ENCODE results near the gene KCNQ1OT1.

Gene KCNQ1OT1

DNA sequence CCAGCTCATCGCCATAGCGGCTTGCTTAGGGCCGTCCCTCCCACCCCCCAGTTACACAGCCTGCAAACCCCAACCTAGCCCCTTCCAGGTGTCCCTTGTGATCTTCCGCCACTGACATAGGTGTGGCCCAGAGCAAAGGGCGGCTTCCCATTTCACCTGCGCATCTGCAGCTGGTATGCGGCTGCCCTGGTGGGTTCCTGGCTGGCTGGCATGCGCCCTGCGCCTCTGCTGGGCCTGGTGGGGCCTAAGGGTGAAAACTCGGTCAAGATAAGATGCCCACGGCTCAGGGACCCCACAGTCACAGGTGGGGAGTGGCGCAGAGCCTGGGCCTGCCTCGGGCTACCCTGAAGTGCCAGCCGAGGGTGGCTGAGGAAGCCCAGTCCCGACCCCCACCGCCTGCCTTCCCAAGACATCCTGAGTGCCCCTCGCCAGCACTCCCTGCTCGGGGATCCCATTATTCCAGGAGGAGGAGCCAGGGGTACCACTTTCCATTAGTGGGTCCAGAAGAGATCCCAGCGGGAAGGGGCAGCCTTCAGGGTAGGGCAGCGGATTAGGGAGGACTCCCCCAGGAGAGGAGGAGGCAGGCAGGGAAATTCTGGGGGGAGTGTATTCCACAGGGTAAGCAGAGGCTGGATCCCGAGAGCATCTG is 36.9 kb upstream of the KCNQ1OT1 start:
- H3K9ac ChIP-seq (ENCODE audit: low read length): no peak overlapping the region
- no peak overlapping the region for H3K4me2 ChIP-seq (ENCODE audit: low read depth, low read length)
- no peak for DNase-seq
- no peaks in the 10 kb centered on the region for H3K4me1 ChIP-seq (ENCODE audit: low read length)
- no peaks in the 10 kb centered on the region for H3K9me3 ChIP-seq (replicated peaks; ENCODE audit: insufficient read depth, low read length)
- TF ChIP-seq, protein P1, sequence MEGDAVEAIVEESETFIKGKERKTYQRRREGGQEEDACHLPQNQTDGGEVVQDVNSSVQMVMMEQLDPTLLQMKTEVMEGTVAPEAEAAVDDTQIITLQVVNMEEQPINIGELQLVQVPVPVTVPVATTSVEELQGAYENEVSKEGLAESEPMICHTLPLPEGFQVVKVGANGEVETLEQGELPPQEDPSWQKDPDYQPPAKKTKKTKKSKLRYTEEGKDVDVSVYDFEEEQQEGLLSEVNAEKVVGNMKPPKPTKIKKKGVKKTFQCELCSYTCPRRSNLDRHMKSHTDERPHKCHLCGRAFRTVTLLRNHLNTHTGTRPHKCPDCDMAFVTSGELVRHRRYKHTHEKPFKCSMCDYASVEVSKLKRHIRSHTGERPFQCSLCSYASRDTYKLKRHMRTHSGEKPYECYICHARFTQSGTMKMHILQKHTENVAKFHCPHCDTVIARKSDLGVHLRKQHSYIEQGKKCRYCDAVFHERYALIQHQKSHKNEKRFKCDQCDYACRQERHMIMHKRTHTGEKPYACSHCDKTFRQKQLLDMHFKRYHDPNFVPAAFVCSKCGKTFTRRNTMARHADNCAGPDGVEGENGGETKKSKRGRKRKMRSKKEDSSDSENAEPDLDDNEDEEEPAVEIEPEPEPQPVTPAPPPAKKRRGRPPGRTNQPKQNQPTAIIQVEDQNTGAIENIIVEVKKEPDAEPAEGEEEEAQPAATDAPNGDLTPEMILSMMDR (IDR thresholded peaks at IDR 0.05; ENCODE audit: low read length): no peak
- TF ChIP-seq EZH2 (optimal IDR thresholded peaks at IDR 0.05; ENCODE audit: low read depth, low read length): no peak
- no peak for TF ChIP-seq EZH2phosphoT487 (IDR thresholded peaks at IDR 0.05; ENCODE audit: low read length)
- H3K4me3 ChIP-seq (ENCODE audit: low read length): no peak overlapping the region
- no peak overlapping the region for H3K27ac ChIP-seq (ENCODE audit: low read length)
- H3F3A ChIP-seq (ENCODE audit: insufficient read depth, low read length): no peaks in the 10 kb centered on the region
- no peaks in the 10 kb centered on the region for H3K79me2 ChIP-seq (ENCODE audit: low read length)
- no peaks in the 10 kb centered on the region for H3K27me3 ChIP-seq (replicated peaks; ENCODE audit: insufficient read depth, low read length)
- no peaks in the 10 kb centered on the region for H3K9me2 ChIP-seq (replicated peaks; ENCODE audit: insufficient read depth, low read length)
- no peaks in the 10 kb centered on the region for H3K36me3 ChIP-seq (replicated peaks; ENCODE audit: insufficient read depth, low read length)
- no peaks in the 10 kb centered on the region for H4K20me1 ChIP-seq (ENCODE audit: insufficient read depth, low read length)
- H2AFZ ChIP-seq (ENCODE audit: low read length): no peak overlapping the region

DNA sequence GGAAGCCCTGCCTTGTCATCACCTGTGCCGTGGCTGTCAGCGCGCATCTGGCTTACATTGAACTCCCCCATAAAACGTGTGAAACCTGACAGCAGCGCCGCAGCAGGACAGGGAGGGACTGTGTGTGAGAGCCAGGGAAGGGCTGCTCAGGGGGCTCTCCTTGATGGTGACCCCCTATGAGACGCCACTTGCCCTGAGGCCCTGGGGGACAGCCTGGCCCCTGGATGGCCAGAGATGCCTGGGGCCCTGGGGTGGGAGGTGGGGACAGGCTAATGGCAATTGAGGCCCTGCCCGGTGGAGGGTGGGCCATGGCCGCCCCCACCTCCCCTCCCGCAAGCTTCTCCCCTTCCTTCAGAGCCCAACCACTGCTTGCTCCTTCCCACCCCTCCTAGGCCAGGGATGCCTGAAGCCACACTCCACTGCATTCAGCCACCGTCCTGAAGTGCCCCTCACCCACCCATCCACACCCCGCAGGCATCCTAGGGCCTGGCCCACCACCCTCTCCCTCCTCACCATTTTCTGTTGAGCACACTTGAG is 35.3 kb upstream of the KCNQ1OT1 start:
- Histone ChIP-seq H2AFZ (ENCODE audit: low read length) (no peak overlapping the region), H4K20me1 (ENCODE audit: insufficient read depth, low read length) (no peaks in the 10 kb centered on the region), H3K27me3 (replicated peaks; ENCODE audit: insufficient read depth, low read length) (no peaks in the 10 kb centered on the region), H3K4me1 (ENCODE audit: low read length) (no peaks in the 10 kb centered on the region), H3K36me3 (replicated peaks; ENCODE audit: insufficient read depth, low read length) (no peaks in the 10 kb centered on the region), H3K9ac (ENCODE audit: low read length) (no peak overlapping the region), H3K27ac (ENCODE audit: low read length) (no peak overlapping the region), H3K9me2 (replicated peaks; ENCODE audit: insufficient read depth, low read length) (no peaks in the 10 kb centered on the region), H3K4me3 (ENCODE audit: low read length) (no peak overlapping the region), H3F3A (ENCODE audit: insufficient read depth, low read length) (no peaks in the 10 kb centered on the region), H3K9me3 (replicated peaks; ENCODE audit: insufficient read depth, low read length) (no peaks in the 10 kb centered on the region), H3K79me2 (ENCODE audit: low read length) (no peaks in the 10 kb centered on the region), H3K4me2 (ENCODE audit: low read depth, low read length) (no peak overlapping the region)
- DNase-seq: no peak
- TF ChIP-seq EZH2 (optimal IDR thresholded peaks at IDR 0.05; ENCODE audit: low read depth, low read length): no peak
- no peak for TF ChIP-seq EZH2phosphoT487 (IDR thresholded peaks at IDR 0.05; ENCODE audit: low read length)
- TF ChIP-seq, protein P1 (IDR thresholded peaks at IDR 0.05; ENCODE audit: low read length): no peak

DNA sequence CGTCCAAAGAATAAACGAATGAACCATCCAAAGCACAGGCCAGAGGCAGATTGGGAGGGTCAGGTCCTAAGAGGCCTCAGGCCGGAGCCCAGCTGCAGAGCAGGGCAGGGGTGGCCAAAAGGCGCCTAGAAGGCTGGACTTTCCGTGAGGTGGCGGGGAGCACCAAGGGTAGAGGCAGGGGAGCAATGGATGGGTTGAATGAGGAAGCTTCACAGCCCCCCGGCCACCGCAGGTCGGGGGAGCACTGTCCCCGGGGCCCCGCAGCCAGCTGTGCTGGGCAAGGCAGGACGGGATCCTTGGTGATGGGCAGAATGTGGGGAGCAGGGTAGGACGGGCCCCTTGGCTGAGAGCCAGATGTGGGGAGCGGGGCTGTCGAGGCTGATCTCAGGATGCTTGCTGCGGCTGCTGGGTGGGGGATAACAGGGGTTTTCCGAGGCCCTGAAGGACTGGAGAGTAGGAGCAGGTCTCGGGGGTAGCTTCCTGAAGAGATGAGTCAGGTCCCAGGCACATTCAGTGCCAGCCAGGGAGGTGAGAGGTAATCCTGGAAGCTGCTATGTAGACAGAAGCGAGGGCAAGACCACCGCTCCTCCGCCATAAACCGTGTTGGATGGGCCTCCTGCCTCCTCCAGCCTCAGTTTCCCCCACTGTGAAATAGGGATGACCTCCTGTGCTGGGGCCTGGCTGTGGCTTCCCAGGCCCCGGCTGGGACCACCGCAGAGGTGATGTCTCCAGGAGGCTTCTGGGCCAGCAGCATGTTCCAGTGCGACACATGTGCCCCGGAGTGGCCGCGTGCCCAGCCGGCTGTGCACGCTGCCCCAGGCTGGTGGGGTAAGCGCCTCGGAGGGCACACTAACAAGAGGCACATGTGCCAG is 34.6 kb upstream of the KCNQ1OT1 start:
- no peak overlapping the region for H2AFZ ChIP-seq (ENCODE audit: low read length)
- no peak overlapping the region for H3K4me2 ChIP-seq (ENCODE audit: low read depth, low read length)
- H3K9ac ChIP-seq (ENCODE audit: low read length): no peak overlapping the region
- no peak overlapping the region for H3K4me3 ChIP-seq (ENCODE audit: low read length)
- no peaks in the 10 kb centered on the region for H3K9me3 ChIP-seq (replicated peaks; ENCODE audit: insufficient read depth, low read length)
- H3K27ac ChIP-seq (ENCODE audit: low read length): no peak overlapping the region
- no peaks in the 10 kb centered on the region for H4K20me1 ChIP-seq (ENCODE audit: insufficient read depth, low read length)
- DNase-seq: no peak
- H3K36me3 ChIP-seq (replicated peaks; ENCODE audit: insufficient read depth, low read length): no peaks in the 10 kb centered on the region
- TF ChIP-seq EZH2phosphoT487 (IDR thresholded peaks at IDR 0.05; ENCODE audit: low read length) (no peak), EZH2 (optimal IDR thresholded peaks at IDR 0.05; ENCODE audit: low read depth, low read length) (no peak)
- TF ChIP-seq, protein P1 (IDR thresholded peaks at IDR 0.05; ENCODE audit: low read length): no peak
- no peaks in the 10 kb centered on the region for H3K79me2 ChIP-seq (ENCODE audit: low read length)
- H3K27me3 ChIP-seq (replicated peaks; ENCODE audit: insufficient read depth, low read length): no peaks in the 10 kb centered on the region
- H3F3A ChIP-seq (ENCODE audit: insufficient read depth, low read length): no peaks in the 10 kb centered on the region
- H3K4me1 ChIP-seq (ENCODE audit: low read length): no peaks in the 10 kb centered on the region
- no peaks in the 10 kb centered on the region for H3K9me2 ChIP-seq (replicated peaks; ENCODE audit: insufficient read depth, low read length)
